Measurements from ENCODE around the gene ARNT2.

Gene ARNT2

GRCh38 chr15:80530737-80531365, 126.7 kb downstream of the ARNT2 start:
- H3K27me3 ChIP-seq (replicated peaks; ENCODE audit: control insufficient read depth, insufficient read depth, low read length), result no peaks in the 10 kb centered on the region; the same call in none of the 2 replicates
- no peaks in the 10 kb centered on the region for H3K36me3 ChIP-seq (ENCODE audit: control insufficient read depth, insufficient read depth, low read length)
- TF ChIP-seq CTCF (IDR thresholded peaks at IDR 0.05; ENCODE audit: insufficient read depth, low read length, poor library complexity, severe bottlenecking), result no peak
- no peak overlapping the region for H3K4me3 ChIP-seq (replicated peaks; ENCODE audit: low read depth, low read length)
- no peak for DNase-seq (ENCODE audit: extremely low read depth, insufficient read length)

GRCh38 chr15:80531388-80531787, 127.2 kb downstream of the ARNT2 start:
- no peak for DNase-seq (ENCODE audit: extremely low read depth, insufficient read length)
- no peak for TF ChIP-seq CTCF (IDR thresholded peaks at IDR 0.05; ENCODE audit: insufficient read depth, low read length, poor library complexity, severe bottlenecking)
- Histone ChIP-seq H3K36me3 (ENCODE audit: control insufficient read depth, insufficient read depth, low read length) (no peaks in the 10 kb centered on the region), H3K4me3 (replicated peaks; ENCODE audit: low read depth, low read length) (no peak overlapping the region), H3K27me3 (replicated peaks; ENCODE audit: control insufficient read depth, insufficient read depth, low read length) (no peaks in the 10 kb centered on the region; the same call in none of the 2 replicates)

GRCh38 chr15:80531796-80532195, 127.6 kb downstream of the ARNT2 start:
- no peak overlapping the region for H3K4me3 ChIP-seq (replicated peaks; ENCODE audit: low read depth, low read length)
- no peaks in the 10 kb centered on the region; the same call in none of the 2 replicates for H3K27me3 ChIP-seq (replicated peaks; ENCODE audit: control insufficient read depth, insufficient read depth, low read length)
- TF ChIP-seq CTCF (IDR thresholded peaks at IDR 0.05; ENCODE audit: insufficient read depth, low read length, poor library complexity, severe bottlenecking), result no peak

GRCh38 chr15:80533790-80534333, 129.7 kb downstream of the ARNT2 start:
- no peak for DNase-seq (ENCODE audit: extremely low read depth, insufficient read length)
- H3K4me3 ChIP-seq (replicated peaks; ENCODE audit: low read depth, low read length), result no peak overlapping the region

More at GRCh38 chr15:80531796-80532195, 127.6 kb downstream of the ARNT2 start:
- H3K36me3 ChIP-seq (ENCODE audit: control insufficient read depth, insufficient read depth, low read length), result no peaks in the 10 kb centered on the region
- DNase-seq (ENCODE audit: extremely low read depth, insufficient read length), result no peak

GRCh38 chr15:80536231-80536630, 132.0 kb downstream of the ARNT2 start:
- no peak for TF ChIP-seq CTCF (IDR thresholded peaks at IDR 0.05; ENCODE audit: insufficient read depth, low read length, poor library complexity, severe bottlenecking)
- H3K27me3 ChIP-seq (replicated peaks; ENCODE audit: control insufficient read depth, insufficient read depth, low read length), result no peaks in the 10 kb centered on the region; the same call in 1 of the 2 replicates
- H3K4me3 ChIP-seq (replicated peaks; ENCODE audit: low read depth, low read length), result no peak overlapping the region
- H3K36me3 ChIP-seq (ENCODE audit: control insufficient read depth, insufficient read depth, low read length), result no peaks in the 10 kb centered on the region
- no peak for DNase-seq (ENCODE audit: extremely low read depth, insufficient read length)

More at GRCh38 chr15:80533790-80534333, 129.7 kb downstream of the ARNT2 start:
- TF ChIP-seq CTCF (IDR thresholded peaks at IDR 0.05; ENCODE audit: insufficient read depth, low read length, poor library complexity, severe bottlenecking), result no peak
- H3K36me3 ChIP-seq (ENCODE audit: control insufficient read depth, insufficient read depth, low read length), result no peaks in the 10 kb centered on the region
- no peaks in the 10 kb centered on the region; the same call in 1 of the 2 replicates for H3K27me3 ChIP-seq (replicated peaks; ENCODE audit: control insufficient read depth, insufficient read depth, low read length)
